ENCODE results near the gene MMP23B. TPM values are rescaled to one million over a fixed set of nuclear protein-coding genes. Genes with fewer than 3 reads are reported as not detected.

MMP23B gene
- total RNA-seq, 1 donor from 2014 or later: 3.2 TPM

- DNase-seq (ENCODE audit: extremely low read depth, low read depth, low spot score): no peak
These were observed 13.4 kb upstream of the MMP23B start for GRCh38 chr1:1618396-1619068.

- no peak for DNase-seq (ENCODE audit: extremely low read depth, low read depth, low spot score)
These were observed 12.0 kb upstream of the MMP23B start for GRCh38 chr1:1619917-1620361.

- no peak for DNase-seq (ENCODE audit: extremely low read depth, low read depth, low spot score)
These were observed 11.4 kb upstream of the MMP23B start for GRCh38 chr1:1620433-1621139.

GRCh38 chr1:1621173-1622009 is 10.6 kb upstream of the MMP23B start:
- no peak for DNase-seq (ENCODE audit: extremely low read depth, low read depth, low spot score)

GRCh38 chr1:1622010-1622787 is 9.8 kb upstream of the MMP23B start:
- DNase-seq (ENCODE audit: extremely low read depth, low read depth, low spot score): no peak

GRCh38 chr1:1622788-1623094 is 9.2 kb upstream of the MMP23B start:
- DNase-seq (ENCODE audit: extremely low read depth, low read depth, low spot score): no peak

- DNase-seq (ENCODE audit: extremely low read depth, low read depth, low spot score): no peak
These were observed 8.8 kb upstream of the MMP23B start for GRCh38 chr1:1623181-1623630.

GRCh38 chr1:1623631-1624442 is 8.1 kb upstream of the MMP23B start:
- DNase-seq (ENCODE audit: extremely low read depth, low read depth, low spot score): no peak

GRCh38 chr1:1624443-1625403 is 7.2 kb upstream of the MMP23B start:
- no peak for DNase-seq (ENCODE audit: extremely low read depth, low read depth, low spot score)

- DNase-seq (ENCODE audit: extremely low read depth, low read depth, low spot score): no peak
These were observed 6.6 kb upstream of the MMP23B start for GRCh38 chr1:1625404-1625775.

GRCh38 chr1:1625824-1626206 is 6.2 kb upstream of the MMP23B start:
- no peak for DNase-seq (ENCODE audit: extremely low read depth, low read depth, low spot score)

GRCh38 chr1:1626207-1627141 is 5.5 kb upstream of the MMP23B start:
- no peak for DNase-seq (ENCODE audit: extremely low read depth, low read depth, low spot score)

- DNase-seq (ENCODE audit: extremely low read depth, low read depth, low spot score): no peak
These were observed 4.6 kb upstream of the MMP23B start for GRCh38 chr1:1627261-1627828.

GRCh38 chr1:1627829-1628753 is 3.9 kb upstream of the MMP23B start:
- DNase-seq (ENCODE audit: extremely low read depth, low read depth, low spot score): no peak

GRCh38 chr1:1628754-1629429 is 3.1 kb upstream of the MMP23B start:
- DNase-seq (ENCODE audit: extremely low read depth, low read depth, low spot score): no peak

Data from glomerular endothelial cell (primary cell).